ENCODE measurements around the gene CDH8.

DNA sequence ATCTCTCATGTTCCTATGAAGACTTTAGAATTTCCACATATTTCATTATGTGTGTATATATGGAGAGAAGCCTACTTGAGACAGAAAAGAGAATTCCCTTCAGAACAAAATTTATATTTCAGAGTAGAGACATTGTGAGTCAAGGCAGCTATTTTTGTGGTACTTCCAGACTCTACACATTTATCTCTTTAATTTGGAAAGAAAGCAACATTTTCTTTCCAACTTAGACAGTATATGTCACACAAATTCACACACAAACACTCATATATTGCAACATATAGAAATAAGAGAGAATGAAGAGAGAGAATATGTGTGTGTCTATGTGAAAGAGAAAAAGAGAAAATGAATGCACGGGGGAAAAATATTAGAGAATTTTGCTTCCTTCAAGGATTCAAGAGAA lies 158.8 kb downstream of the CDH8 start:
- TF ChIP-seq, protein P1, sequence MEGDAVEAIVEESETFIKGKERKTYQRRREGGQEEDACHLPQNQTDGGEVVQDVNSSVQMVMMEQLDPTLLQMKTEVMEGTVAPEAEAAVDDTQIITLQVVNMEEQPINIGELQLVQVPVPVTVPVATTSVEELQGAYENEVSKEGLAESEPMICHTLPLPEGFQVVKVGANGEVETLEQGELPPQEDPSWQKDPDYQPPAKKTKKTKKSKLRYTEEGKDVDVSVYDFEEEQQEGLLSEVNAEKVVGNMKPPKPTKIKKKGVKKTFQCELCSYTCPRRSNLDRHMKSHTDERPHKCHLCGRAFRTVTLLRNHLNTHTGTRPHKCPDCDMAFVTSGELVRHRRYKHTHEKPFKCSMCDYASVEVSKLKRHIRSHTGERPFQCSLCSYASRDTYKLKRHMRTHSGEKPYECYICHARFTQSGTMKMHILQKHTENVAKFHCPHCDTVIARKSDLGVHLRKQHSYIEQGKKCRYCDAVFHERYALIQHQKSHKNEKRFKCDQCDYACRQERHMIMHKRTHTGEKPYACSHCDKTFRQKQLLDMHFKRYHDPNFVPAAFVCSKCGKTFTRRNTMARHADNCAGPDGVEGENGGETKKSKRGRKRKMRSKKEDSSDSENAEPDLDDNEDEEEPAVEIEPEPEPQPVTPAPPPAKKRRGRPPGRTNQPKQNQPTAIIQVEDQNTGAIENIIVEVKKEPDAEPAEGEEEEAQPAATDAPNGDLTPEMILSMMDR (IDR thresholded peaks at IDR 0.05; ENCODE audit: poor library complexity): no peak
- no peak for TF ChIP-seq EZH2 (IDR thresholded peaks at IDR 0.05; ENCODE audit: borderline replicate concordance)

Measured in hepatocyte (in vitro differentiated cells).